Heart right ventricle (tissue), 16 donors: ENCODE measurements around the gene C13orf46. TPM values are rescaled to one million over a fixed set of nuclear protein-coding genes. Genes with fewer than 3 reads are reported as not detected.
"Not testable (repeated sequence)": the region's sequence is repeated elsewhere in the genome, so short reads cannot be mapped to it uniquely, and the experiment has no call there.

ENCODE experiments used
- ATAC-seq, 8 donors: fragments of 200-7000 bp; cut with Tn5 transposase; one replicate each; pipeline ENCODE4 v1.9.1; 2020; ENCODE audit warnings: mild to moderate bottlenecking in 8 of 8, moderate library complexity in 8 of 8, moderate number of reproducible peaks in 1 of 8
- DNase-seq, 2 donors: peaks; one replicate each; pipeline ENCODE4 v3.0.0-alpha.2; 2020
- H3K27ac ChIP-seq, 10 donors: fragments of 200-600 bp; sonication (generic) in 2 of 10; one replicate each; pipeline versions ENCODE4 v1.5.0 to v1.8.0; 2020 to 2022; ENCODE audit warnings: mild to moderate bottlenecking in 3 of 10
- H3K27me3 ChIP-seq, 7 donors: fragments of 200-600 bp; one replicate each; pipeline ENCODE4 v1.8.0; 2021 to 2022; ENCODE audit warnings: mild to moderate bottlenecking in 2 of 7
- H3K36me3 ChIP-seq, 9 donors: fragments of 200-600 bp; sonication (generic) in 1 of 9; one replicate each; pipeline versions ENCODE4 v1.5.0 to v1.8.0; 2020 to 2022; ENCODE audit warnings: mild to moderate bottlenecking in 2 of 9
- H3K4me1 ChIP-seq, 9 donors: fragments of 200-600 bp; sonication (generic) in 1 of 9; one replicate each; pipeline versions ENCODE4 v1.5.0 to v1.8.0; 2020 to 2022; ENCODE audit warnings: mild to moderate bottlenecking in 4 of 9
- H3K4me3 ChIP-seq, 10 donors: fragments of 200-600 bp; sonication (generic) in 2 of 10; one replicate each; pipeline versions ENCODE4 v1.5.0 to v1.8.0; 2020 to 2022; ENCODE audit warnings: mild to moderate bottlenecking in 7 of 10, moderate library complexity in 2 of 10
- H3K9me3 ChIP-seq, 11 donors: fragments of 200-600 bp in 10 of 11; sonication (generic) in 2 of 11; one replicate each; pipeline versions ENCODE4 v1.5.0 to v1.8.0; 2013 to 2022; ENCODE audit warnings: mild to moderate bottlenecking in 2 of 11, control low read depth in 1 of 11, moderate library complexity in 1 of 11
- WGBS, 2 donors: extraction: QIAGEN DNeasy Blood & Tissue Kit; methylation state at CpG; one replicate each; pipeline ENCODE4 v1.1.7; 2013; ENCODE audit warnings: inconsistent platforms in 1 of 2; 5-methylcytosine and 5-hydroxymethylcytosine counted together
- intact Hi-C, 10 donors: fragments of 100-400 bp; cut with DNase I; formaldehyde crosslinking; loops; one replicate each; pipeline versions ENCODE4 v1.11.1 to v1.14.2; 2022
- polyA plus RNA-seq, 2 donors: library from polyadenylated mRNA; stranded (reverse); fragments of 200-250 nt; gene quantifications; one replicate each; pipeline ENCODE4 v1.2.3, GENCODE V29; 2013
- total RNA-seq, 10 donors: library from RNA; stranded (reverse); fragmentation: NEBNext Ultra II Directional in 3 of 10; extraction: Animal tissue kit (Norgen Biotek cat#: 25700) in 3 of 10; gene quantifications; one replicate each; pipeline versions ENCODE4 v1.2.1 to v1.2.4, GENCODE V29; 2021 to 2023
- TF ChIP-seq, protein P1 (sequence below), 9 donors: fragments of 200-600 bp; sonication (generic) in 2 of 9; IDR thresholded peaks; one replicate each; pipeline versions ENCODE4 v1.5.0 to v1.8.0; 2021 to 2022; ENCODE audit warnings: antibody characterized with exemption in 9 of 9, mild to moderate bottlenecking in 5 of 9, moderate library complexity in 1 of 9
- donor health status: Arrhythmogenic right ventricular cardiomyopathy.
- donor health status: ischemic (EF 13 %, LVEDD 7.1; RV severe dilation, severe dysfunction).
- donor health status: healthy with polysubstance abuse.
- donor health status: DM: no; HTN: yes; CAD: no.
- donor health status: DM: no; HTN: no; CAD: no.
- donor health status: ischemic (EF 25% LVEDD 6.9; RV normal size, moderate dysfunction).
- donor health status: ischemic (EF 25% LVEDD 5.7; RV mildly dilated, moderate dysfunction).
- donor health status: healthy.
- donor health status: DM: yes; HTN: yes; CAD: no.
- donor health status: Ischemic cardiomyopathy.
- donor health status: ischemic (EF 35%, LVEDD 5.7; RV mildly dilated, moderate dysfunction).
- donor health status: nonischemic (EF 11% LVEDD 7.7; RV severe dilation, severe dysfunction).
- donor health status: DM: yes; HTN: yes; CAD: no.
- donor health status: PGD.
- donor health status: ischemic (EF 29% LVEDD 5.4; RV normal size, mild dysfunction).
- donor health status: nonischemic (EF 23%, LVEDD 6.1; RV moderate dilation, normal function).

C13orf46 gene
- total and polyA plus RNA-seq, 12 donors, result 0.09 to 0.80 (median 0.23) TPM

DNA sequence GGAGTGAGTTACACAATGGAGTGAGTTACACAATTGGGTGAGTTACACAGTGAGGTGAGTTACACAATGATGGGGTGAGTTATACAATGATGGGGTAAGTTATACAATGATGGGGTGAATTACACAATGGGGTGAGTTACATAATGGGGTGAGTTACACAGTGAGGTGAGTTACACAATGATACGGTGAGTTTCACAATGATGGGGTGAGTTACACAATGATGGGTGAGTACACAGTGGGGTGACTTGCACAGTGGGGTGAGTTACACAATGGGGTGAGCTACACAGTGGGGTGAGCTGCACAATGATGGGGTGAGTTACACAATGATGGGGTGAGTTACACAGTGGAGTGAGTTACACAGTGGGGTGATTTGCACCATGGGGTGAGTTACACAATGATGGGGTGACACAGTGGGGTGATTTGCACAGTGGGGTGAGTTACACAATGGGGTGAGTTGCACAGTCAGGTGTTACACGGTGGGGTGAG is 57.5 kb downstream of the C13orf46 start:
- Histone ChIP-seq H3K4me3 (no peak overlapping the region), H3K27me3 (peaks cover 0 to 43% (median 15%) of the 10 kb centered on the region in 7 donors), H3K4me1 (no peaks in the 10 kb centered on the region), H3K9me3 (peaks cover 0 to 18% (median 0%) of the 10 kb centered on the region in 11 donors), H3K36me3 (no peaks in the 10 kb centered on the region), H3K27ac (no peak overlapping the region)
- ATAC-seq, result peak in 1 of 8 donors; percentile 46
- WGBS, 2 donors, result 79 to 93% methylated on average over 2 of the region's 2 CpGs
- DNase-seq, result no peak
- TF ChIP-seq, protein P1, sequence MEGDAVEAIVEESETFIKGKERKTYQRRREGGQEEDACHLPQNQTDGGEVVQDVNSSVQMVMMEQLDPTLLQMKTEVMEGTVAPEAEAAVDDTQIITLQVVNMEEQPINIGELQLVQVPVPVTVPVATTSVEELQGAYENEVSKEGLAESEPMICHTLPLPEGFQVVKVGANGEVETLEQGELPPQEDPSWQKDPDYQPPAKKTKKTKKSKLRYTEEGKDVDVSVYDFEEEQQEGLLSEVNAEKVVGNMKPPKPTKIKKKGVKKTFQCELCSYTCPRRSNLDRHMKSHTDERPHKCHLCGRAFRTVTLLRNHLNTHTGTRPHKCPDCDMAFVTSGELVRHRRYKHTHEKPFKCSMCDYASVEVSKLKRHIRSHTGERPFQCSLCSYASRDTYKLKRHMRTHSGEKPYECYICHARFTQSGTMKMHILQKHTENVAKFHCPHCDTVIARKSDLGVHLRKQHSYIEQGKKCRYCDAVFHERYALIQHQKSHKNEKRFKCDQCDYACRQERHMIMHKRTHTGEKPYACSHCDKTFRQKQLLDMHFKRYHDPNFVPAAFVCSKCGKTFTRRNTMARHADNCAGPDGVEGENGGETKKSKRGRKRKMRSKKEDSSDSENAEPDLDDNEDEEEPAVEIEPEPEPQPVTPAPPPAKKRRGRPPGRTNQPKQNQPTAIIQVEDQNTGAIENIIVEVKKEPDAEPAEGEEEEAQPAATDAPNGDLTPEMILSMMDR (IDR thresholded peaks at IDR 0.05), result no peak
- intact Hi-C loops, result no loop called here

GRCh38 chr13:113915786-113916329 is 58.0 kb downstream of the C13orf46 start:
- TF ChIP-seq, protein P1 (IDR thresholded peaks at IDR 0.05), result no peak
- 88 to 89% methylated on average over 11 of the region's 11 CpGs for WGBS, 2 donors
- ATAC-seq (peak in 1 of 8 donors; percentile 5), DNase-seq (no peak)
- H3K4me1 ChIP-seq, result no peaks in the 10 kb centered on the region
- H3K27me3 ChIP-seq, result peaks cover 0 to 43% (median 15%) of the 10 kb centered on the region in 7 donors
- no peaks in the 10 kb centered on the region for H3K36me3 ChIP-seq
- H3K27ac ChIP-seq, result no peak overlapping the region
- H3K9me3 ChIP-seq, result peaks cover 0 to 13% (median 0%) of the 10 kb centered on the region in 11 donors
- intact Hi-C loops, result no loop called here
- no peak overlapping the region for H3K4me3 ChIP-seq

- WGBS, 2 donors, result 73 to 74% methylated on average over 21 of the region's 21 CpGs
- ATAC-seq (no peak), DNase-seq (no peak)
- intact Hi-C loops, result no loop called here
- no peak overlapping the region for H3K27ac ChIP-seq
- TF ChIP-seq, protein P1 (IDR thresholded peaks at IDR 0.05), result no peak
- no peaks in the 10 kb centered on the region for H3K4me1 ChIP-seq
- H3K36me3 ChIP-seq, result no peaks in the 10 kb centered on the region
- H3K4me3 ChIP-seq, result no peak overlapping the region
- H3K27me3 ChIP-seq, result peaks cover 0 to 43% (median 15%) of the 10 kb centered on the region in 7 donors
- H3K9me3 ChIP-seq, result peaks cover 0 to 12% (median 0%) of the 10 kb centered on the region in 11 donors
These were observed 58.7 kb downstream of the C13orf46 start for GRCh38 chr13:113915012-113915763.

DNA sequence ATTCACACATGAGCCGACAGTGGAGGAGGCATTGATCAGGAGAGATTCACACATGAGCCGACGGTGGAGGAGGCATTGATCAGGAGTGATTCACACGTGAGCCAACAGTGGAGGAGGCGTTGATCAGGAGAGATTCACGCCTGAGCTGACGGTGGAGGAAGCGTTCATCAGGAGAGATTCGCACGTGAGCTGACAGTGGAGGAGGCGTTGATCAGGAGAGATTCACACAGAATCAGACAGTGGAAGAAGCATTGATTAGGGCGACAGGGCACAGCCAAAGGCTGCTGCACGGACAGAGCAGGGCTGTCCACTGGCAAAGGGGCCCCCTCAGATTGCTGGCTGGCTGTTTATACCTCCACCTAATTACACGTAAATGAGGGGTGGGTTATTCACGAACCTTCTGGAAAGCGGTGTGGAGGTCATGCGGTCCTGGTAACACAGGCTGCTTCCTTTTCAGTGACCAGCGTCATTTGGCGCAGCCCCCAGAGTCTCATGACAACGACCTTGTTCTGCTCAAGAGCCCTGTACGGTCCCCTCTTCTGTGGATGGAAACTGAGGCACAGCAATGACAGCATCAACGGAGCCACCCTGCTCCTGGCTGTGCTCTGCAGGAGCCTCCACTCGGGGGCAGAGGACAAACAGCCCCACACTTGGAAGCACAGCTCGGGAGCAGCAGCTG is 59.4 kb downstream of the C13orf46 start:
- no peak for ATAC-seq
- Histone ChIP-seq H3K36me3 (no peaks in the 10 kb centered on the region), H3K9me3 (peaks cover 0 to 12% (median 0%) of the 10 kb centered on the region in 11 donors), H3K4me3 (no peak overlapping the region), H3K27me3 (peaks cover 0 to 43% (median 20%) of the 10 kb centered on the region in 7 donors), H3K27ac (no peak overlapping the region), H3K4me1 (no peaks in the 10 kb centered on the region)
- TF ChIP-seq, protein P1 (IDR thresholded peaks at IDR 0.05), result no peak
- WGBS, 2 donors, result 79 to 83% methylated on average over 24 of the region's 24 CpGs
- DNase-seq, result no peak
- intact Hi-C loops, result no loop called here

DNA sequence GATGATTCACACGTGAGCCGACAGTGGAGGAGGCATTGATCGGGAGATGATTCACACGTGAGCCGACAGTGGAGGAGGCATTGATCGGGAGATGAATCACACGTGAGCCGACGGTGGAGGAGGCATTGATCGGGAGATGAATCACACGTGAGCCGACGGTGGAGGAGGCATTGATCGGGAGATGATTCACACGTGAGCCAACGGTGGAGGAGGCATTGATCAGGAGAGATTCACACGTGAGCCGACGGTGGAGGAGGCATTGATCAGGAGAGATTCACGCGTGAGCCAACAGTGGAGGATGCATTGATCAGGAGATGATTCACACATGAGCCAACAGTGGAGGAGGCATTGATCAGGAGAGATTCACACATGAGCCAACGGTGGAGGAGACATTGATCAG is 60.0 kb downstream of the C13orf46 start:
- DNase-seq, H3K27ac ChIP-seq, ATAC-seq, H3K4me1 ChIP-seq, intact Hi-C loops, H3K36me3 ChIP-seq, H3K4me3 ChIP-seq: not testable (repeated sequence)
- Histone ChIP-seq H3K9me3 (peaks cover 0 to 12% (median 0%) of the 10 kb centered on the region in 11 donors), H3K27me3 (peaks cover 0 to 43% (median 24%) of the 10 kb centered on the region in 7 donors)
- WGBS, 2 donors, result 91 to 95% methylated on average over 21 to 22 of the region's 22 CpGs

DNA sequence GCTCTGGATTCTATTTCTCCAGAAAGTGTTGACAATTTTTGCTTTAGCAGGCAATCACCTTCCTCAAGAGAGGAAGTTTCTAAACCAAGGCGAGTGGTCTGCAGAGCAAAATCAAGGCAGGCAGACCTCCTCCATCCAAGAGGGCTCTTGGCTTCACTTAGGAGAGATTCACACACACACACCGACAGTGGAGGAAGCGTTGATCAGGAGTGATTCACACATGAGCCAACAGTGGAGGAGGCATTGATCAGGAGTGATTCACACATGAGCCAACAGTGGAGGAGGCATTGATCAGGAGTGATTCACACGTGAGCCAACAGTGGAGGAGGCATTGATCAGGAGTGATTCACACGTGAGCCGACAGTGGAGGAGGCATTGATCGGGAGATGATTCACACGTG is 60.5 kb downstream of the C13orf46 start:
- 83 to 88% methylated on average over 8 of the region's 8 CpGs for WGBS, 2 donors
- H3K9me3 ChIP-seq, result peaks cover 0 to 12% (median 0%) of the 10 kb centered on the region in 11 donors
- H3K4me3 ChIP-seq, H3K36me3 ChIP-seq, DNase-seq, intact Hi-C loops, ATAC-seq, H3K27ac ChIP-seq, H3K4me1 ChIP-seq: not testable (repeated sequence)
- peaks cover 0 to 43% (median 24%) of the 10 kb centered on the region in 7 donors for H3K27me3 ChIP-seq
